ENCODE results near the gene BLM. TPM values are rescaled to one million over a fixed set of nuclear protein-coding genes. Genes with fewer than 3 reads are reported as not detected.

Gene BLM
- total RNA-seq, 2 donors from 2014 or later, result 29.6 to 34.9 TPM

GRCh38 chr15:90681056-90681455 lies 36.1 kb upstream of the BLM start:
- H3K27ac ChIP-seq (ENCODE audit: low read depth, low read length), result no peak overlapping the region
- H3K9me3 Mint-ChIP-seq, result no peaks in the 10 kb centered on the region
- no peak overlapping the region for H3K9ac ChIP-seq (ENCODE audit: extremely low read depth, low read length, poor library complexity, severe bottlenecking)
- H3K4me3 Mint-ChIP-seq, result no peak overlapping the region
- 92% methylated on average over 1 of the region's 1 CpG for WGBS, 2 experiments (ENCODE audit: insufficient coverage in 1 of 2, insufficient read length in 1 of 2)
- H3K27me3 ChIP-seq (ENCODE audit: control insufficient read depth, insufficient read depth, low read length, poor library complexity, severe bottlenecking), result no peaks in the 10 kb centered on the region
- no peaks in the 10 kb centered on the region for H3K36me3 Mint-ChIP-seq (ENCODE audit: low read depth)
- no peak for TF ChIP-seq CTCF (conservative IDR thresholded peaks at IDR 0.05)
- no peak overlapping the region for H3K27ac Mint-ChIP-seq
- H3K36me3 ChIP-seq (ENCODE audit: control insufficient read depth, insufficient read depth, low read length), result no peaks in the 10 kb centered on the region
- no peaks in the 10 kb centered on the region for H3K4me1 ChIP-seq (ENCODE audit: control insufficient read depth, insufficient read depth, low read length)
- peaks cover 5% of the 10 kb centered on the region for H3K4me1 Mint-ChIP-seq
- H3K27me3 Mint-ChIP-seq (ENCODE audit: insufficient read depth), result peaks cover 6% of the 10 kb centered on the region
- H3K4me3 ChIP-seq (ENCODE audit: low read length), result no peak overlapping the region
- no peak for DNase-seq
- H3K9me3 ChIP-seq (ENCODE audit: control insufficient read depth, low read length), result no peaks in the 10 kb centered on the region

- Histone ChIP-seq H3K4me1 (ENCODE audit: control insufficient read depth, insufficient read depth, low read length) (no peaks in the 10 kb centered on the region), H3K27ac (ENCODE audit: low read depth, low read length) (no peak overlapping the region), H3K9ac (ENCODE audit: extremely low read depth, low read length, poor library complexity, severe bottlenecking) (no peak overlapping the region), H3K27me3 (ENCODE audit: control insufficient read depth, insufficient read depth, low read length, poor library complexity, severe bottlenecking) (no peaks in the 10 kb centered on the region), H3K9me3 (ENCODE audit: control insufficient read depth, low read length) (no peaks in the 10 kb centered on the region), H3K36me3 (ENCODE audit: control insufficient read depth, insufficient read depth, low read length) (no peaks in the 10 kb centered on the region), H3K4me3 (ENCODE audit: low read length) (no peak overlapping the region)
- 93 to 100% methylated on average over 5 to 9 of the region's 9 CpGs for WGBS, 2 experiments (ENCODE audit: insufficient coverage in 1 of 2, insufficient read length in 1 of 2)
- H3K27me3 Mint-ChIP-seq (ENCODE audit: insufficient read depth), result peaks cover 6% of the 10 kb centered on the region
- no peak overlapping the region for H3K27ac Mint-ChIP-seq
- H3K9me3 Mint-ChIP-seq, result no peaks in the 10 kb centered on the region
- no peak for DNase-seq
- TF ChIP-seq CTCF (conservative IDR thresholded peaks at IDR 0.05), result no peak
- no peaks in the 10 kb centered on the region for H3K36me3 Mint-ChIP-seq (ENCODE audit: low read depth)
- H3K4me1 Mint-ChIP-seq, result peaks cover 5% of the 10 kb centered on the region
- no peak overlapping the region for H3K4me3 Mint-ChIP-seq
These were observed 35.7 kb upstream of the BLM start for GRCh38 chr15:90681480-90681879.

- Mint-ChIP-seq H3K36me3 (ENCODE audit: low read depth) (no peaks in the 10 kb centered on the region), H3K9me3 (no peaks in the 10 kb centered on the region), H3K27ac (no peak overlapping the region), H3K27me3 (ENCODE audit: insufficient read depth) (peaks cover 6% of the 10 kb centered on the region), H3K4me1 (peaks cover 5% of the 10 kb centered on the region), H3K4me3 (no peak overlapping the region)
- Histone ChIP-seq H3K36me3 (ENCODE audit: control insufficient read depth, insufficient read depth, low read length) (no peaks in the 10 kb centered on the region), H3K4me3 (ENCODE audit: low read length) (no peak overlapping the region), H3K9me3 (ENCODE audit: control insufficient read depth, low read length) (no peaks in the 10 kb centered on the region), H3K27me3 (ENCODE audit: control insufficient read depth, insufficient read depth, low read length, poor library complexity, severe bottlenecking) (no peaks in the 10 kb centered on the region), H3K27ac (ENCODE audit: low read depth, low read length) (no peak overlapping the region), H3K9ac (ENCODE audit: extremely low read depth, low read length, poor library complexity, severe bottlenecking) (no peak overlapping the region), H3K4me1 (ENCODE audit: control insufficient read depth, insufficient read depth, low read length) (no peaks in the 10 kb centered on the region)
- no peak for DNase-seq
- WGBS, 2 experiments (ENCODE audit: insufficient coverage in 1 of 2, insufficient read length in 1 of 2), result 74 to 90% methylated on average over 3 to 10 of the region's 10 CpGs
- no peak for TF ChIP-seq CTCF (conservative IDR thresholded peaks at IDR 0.05)
These were observed 33.8 kb upstream of the BLM start for GRCh38 chr15:90683371-90683770.

Measured in endodermal cell (in vitro differentiated cells).